Fibroblast of mammary gland (primary cell): ENCODE data around the gene SOX13.
A peak's percentile ranks its signal among the peaks of the same experiment; 100 is the strongest.

ENCODE experiments used
- DNase-seq: peaks from one replicate; pipeline ENCODE4 v3.0.0-alpha.2; 2010; ENCODE audit warnings: low read depth
- H3K4me3 ChIP-seq: 2 replicates; pipeline ENCODE4 v1.5.1; 2011; ENCODE audit warnings: low read depth, mild to moderate bottlenecking, low read length, moderate library complexity; ENCODE audit not compliant: control insufficient read depth
- CTCF ChIP-seq: conservative IDR thresholded peaks from 2 replicates; pipeline ENCODE4 v1.5.1; 2011; ENCODE audit warnings: low read depth, low read length, inconsistent platforms; ENCODE audit not compliant: control insufficient read depth, insufficient read depth

SOX13 gene

DNA sequence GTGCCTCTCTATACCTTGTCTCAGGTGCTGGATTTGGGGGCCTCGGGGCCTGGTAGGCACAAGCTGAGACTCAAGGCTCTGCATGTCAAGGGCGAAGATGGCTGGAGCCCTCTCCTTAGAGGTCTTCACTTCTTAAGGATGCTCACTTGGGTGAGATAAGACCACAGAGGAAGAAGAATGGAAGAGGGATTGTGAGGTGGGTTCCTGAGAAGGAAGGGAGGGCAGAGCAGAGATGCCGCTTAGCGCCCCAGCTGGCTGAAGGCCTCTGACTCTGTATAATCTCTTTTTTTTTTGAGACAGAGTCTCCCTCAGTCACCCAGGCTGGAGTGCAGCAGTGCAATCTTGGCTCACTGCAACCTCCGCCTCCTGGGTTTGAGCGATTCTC lies 32.2 kb downstream of the SOX13 start:
- no peak overlapping the region for H3K4me3 ChIP-seq
- DNase-seq: no peak
- TF ChIP-seq CTCF: no peak

GRCh38 chr1:204106825-204107224 lies 33.9 kb downstream of the SOX13 start:
- DNase-seq: no peak
- no peak overlapping the region for H3K4me3 ChIP-seq
- no peak for TF ChIP-seq CTCF

GRCh38 chr1:204107892-204108291 lies 35.0 kb downstream of the SOX13 start:
- H3K4me3 ChIP-seq: no peak overlapping the region
- no peak for TF ChIP-seq CTCF
- no peak for DNase-seq

- no peak for DNase-seq
- TF ChIP-seq CTCF: no peak
- H3K4me3 ChIP-seq: no peak overlapping the region
Observed at GRCh38 chr1:204108312-204109141, 35.6 kb downstream of the SOX13 start.

DNA sequence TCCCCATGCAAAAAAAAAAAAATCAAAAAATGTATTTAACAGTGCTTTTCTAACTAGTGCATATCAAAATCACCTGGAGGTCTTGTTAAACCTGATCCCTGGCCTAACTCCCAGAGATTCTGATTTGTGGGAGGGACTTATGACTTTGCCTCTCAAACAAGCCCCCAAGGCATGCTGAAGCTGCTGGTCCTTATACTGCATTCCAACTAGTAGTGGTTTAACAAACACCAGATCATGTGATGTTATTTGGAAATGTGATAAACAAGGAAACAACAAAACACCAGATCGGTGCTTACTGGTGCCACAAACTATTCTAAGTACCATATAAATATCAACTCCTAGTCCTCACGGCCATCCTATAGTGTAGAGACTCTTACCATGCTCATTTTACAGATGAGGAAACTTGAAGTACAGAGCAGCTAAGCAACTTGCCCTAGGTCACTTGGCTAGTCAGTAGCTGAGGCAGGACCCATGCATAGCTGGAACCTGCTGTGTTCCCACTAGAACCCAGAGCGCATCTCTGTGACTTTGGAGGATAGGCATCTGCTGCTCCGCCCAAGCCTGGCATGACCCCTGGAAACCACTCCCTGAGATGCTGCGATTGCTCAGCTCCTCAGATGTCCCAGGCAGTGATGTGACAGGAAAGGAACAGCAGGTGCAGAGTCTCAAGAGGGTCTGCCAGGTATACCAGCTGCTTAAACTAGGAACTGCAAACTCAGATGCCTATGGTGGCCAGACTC lies 38.1 kb downstream of the SOX13 start:
- H3K4me3 ChIP-seq: no peak overlapping the region
- DNase-seq: no peak
- TF ChIP-seq CTCF: no peak

DNA sequence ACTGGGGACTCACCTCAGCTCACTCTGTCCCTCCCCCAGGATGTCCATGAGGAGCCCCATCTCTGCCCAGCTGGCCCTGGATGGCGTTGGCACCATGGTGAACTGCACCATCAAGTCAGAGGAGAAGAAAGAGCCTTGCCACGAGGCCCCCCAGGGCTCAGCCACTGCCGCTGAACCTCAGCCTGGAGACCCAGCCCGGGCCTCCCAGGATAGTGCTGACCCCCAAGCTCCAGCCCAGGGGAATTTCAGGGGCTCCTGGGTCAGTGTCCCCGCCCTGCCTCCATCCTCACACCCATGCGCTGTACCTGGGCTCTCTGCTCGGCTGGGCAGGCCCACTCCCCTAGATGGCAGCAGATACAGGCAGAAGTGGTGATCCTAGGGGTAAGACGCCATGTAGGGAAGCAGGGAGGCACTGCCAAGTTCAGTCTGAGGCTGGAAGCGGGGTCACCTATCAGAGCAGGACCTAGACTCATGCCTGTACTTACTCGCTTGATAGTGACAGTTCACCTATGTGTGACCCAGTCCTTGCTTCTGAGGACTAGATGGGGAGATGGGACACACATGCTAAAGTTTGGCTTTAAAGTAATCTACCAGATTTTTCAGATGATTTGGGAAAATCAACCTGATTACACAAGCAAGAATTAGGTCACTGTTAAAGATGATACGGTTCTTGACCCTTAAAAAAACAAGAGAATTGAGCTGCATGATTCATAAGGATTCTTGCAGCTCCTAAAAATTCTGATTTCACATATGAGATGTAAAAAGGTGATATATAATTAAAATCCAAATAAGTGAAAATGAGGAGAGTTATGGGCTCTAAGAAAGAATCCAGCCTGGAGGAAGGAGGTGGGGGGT lies 40.2 kb downstream of the SOX13 start:
- no peak for TF ChIP-seq CTCF
- peak; percentile 39 for DNase-seq
- no peak overlapping the region for H3K4me3 ChIP-seq
